ENCODE data around the gene PCIF1.

Gene PCIF1

DNA sequence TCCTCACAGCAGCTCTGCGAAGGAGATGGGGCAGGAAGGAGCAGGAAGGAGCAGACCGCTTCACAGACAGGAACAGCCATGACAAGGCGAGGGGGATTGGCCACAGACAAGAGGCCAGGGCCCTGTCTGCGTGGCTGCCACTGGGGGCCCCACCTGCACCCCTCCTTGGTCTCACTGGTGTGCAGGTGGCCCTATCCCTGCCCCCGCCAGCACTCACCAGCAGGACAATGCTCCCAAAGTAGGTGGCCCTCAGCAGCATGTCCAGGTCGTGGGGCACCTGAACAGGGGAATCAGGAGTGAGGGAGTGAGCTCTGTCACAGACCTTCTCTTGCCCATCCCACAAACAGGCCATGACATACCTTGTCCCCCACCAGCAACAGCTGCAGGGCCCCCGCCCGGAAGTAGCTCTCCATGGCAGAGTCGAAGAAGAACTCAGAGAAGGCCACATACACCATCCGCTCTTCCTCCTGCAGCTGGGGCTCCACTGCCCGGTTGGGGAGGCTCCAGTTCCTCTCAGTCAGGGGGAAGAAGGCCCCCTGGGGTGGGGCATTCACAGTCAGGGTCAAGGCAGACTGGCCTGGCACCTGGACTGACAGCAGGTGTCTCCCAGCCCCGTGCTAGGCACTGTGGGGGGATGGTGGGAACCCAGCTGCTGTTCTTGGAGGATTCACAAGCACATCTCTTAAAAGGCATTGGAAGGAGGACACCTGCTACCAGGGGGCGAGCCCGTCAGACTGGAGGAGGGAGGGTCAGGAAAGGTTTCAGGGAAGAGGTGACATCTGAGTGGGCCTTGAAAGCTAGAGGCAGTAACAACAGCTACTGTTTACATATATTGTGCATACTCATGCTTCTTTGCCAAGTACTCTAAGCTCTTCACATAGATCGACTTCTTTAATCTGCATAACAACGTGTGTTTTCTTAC lies 29.6 kb upstream of the PCIF1 start:
- no peak for DNase-seq

DNA sequence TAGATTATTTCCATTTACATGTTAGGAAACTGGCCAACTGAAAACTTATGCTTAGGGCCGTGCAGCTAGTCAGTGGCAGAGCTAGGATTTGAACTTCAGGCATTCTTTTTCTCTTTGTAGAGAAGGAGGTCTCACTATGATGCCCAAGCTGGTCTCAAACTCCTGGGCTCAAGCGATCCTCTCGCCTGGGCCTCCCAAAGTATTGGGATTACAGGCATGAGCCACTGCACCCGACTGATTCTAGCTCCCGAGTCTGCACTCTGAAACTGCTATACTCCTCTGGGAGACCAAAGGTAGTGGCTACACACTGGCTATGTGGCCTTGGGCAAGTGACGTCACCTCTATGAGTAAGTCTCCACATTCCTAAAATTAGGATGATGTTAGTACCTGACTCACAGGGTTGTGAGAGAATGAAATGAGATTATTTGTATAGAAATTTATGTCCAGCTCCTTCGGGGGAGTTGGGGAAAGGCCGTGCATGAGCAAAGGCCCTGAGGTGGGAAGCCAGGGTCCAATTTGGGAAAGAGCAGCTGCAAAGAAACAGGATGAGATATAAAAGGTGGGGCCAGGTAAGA lies 28.9 kb upstream of the PCIF1 start:
- DNase-seq, result no peak

DNA sequence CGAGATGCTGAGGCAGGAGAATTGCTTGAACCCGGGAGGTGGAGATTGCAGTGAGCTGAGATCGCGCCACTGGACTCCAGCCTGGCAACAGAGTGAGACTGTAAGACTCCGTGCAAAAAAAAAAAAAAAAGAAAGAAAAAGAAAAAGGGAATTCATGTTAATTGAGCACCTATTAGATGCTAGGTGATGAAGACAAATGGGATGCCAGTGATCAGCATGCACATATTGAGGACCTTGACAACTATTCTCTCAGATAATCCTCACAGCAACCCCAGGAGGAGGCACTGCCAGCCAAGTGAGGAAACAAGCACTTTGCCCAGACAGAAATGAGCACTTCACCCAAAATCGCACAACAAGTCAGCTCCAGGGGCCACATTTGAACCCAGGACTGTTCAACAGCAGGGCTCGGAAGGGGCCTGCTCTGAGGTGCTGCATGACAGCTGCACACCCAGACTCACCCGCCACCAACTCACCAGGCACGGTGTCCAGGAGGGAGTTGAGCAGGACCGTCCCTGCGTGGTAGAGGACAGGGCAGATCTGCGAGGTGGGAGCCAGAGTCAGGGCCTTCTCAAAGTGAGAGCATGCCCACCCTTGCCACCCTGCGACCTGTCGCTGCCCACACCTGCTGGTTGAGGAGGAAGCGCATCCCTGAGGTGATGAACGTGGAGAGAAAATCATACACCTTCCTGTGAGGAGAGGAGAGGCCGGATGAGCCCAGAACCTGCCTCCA lies 27.1 kb upstream of the PCIF1 start:
- DNase-seq, result no peak

DNA sequence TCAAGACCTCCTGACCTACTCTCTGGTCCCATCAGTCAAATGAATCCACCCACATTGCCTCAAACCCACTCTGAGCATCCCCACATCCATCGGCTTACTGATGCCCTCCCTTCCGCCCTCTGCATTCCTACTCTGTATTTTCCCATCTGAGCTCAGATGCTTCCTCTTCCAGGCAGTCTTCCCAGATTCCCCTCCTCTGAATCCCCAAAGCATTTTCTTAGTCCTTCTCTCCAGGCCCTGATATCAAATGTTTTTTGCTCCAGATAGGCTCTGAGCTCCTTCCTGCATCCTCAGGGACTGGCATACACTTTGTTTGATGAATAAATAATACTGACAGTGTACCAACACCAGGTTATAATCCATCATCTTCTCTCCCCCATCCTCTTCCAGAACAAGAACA lies 26.4 kb upstream of the PCIF1 start:
- DNase-seq, result no peak

DNA sequence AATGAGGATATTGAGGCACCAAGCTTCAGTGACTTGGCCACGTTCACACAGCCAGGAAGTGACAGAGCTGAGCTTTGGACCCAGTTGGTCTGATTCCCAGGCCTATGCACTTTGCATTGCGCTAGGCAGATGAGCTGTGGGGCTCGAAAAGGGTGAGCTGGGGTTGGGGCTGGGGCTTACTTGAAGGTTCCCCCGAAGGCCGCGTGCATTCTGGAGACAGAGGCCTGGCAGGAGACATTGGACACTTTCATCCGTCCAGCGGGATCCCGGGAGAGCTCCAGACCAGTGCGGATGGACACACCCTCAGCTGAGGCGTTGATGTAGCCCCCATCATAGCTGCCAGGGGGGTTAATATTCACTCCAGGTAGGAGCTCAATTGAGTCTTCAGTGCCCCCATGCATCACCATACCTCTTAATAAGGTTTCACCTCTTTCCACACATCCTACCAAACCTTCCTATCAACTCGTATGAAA lies 25.1 kb upstream of the PCIF1 start:
- DNase-seq, result no peak

DNA sequence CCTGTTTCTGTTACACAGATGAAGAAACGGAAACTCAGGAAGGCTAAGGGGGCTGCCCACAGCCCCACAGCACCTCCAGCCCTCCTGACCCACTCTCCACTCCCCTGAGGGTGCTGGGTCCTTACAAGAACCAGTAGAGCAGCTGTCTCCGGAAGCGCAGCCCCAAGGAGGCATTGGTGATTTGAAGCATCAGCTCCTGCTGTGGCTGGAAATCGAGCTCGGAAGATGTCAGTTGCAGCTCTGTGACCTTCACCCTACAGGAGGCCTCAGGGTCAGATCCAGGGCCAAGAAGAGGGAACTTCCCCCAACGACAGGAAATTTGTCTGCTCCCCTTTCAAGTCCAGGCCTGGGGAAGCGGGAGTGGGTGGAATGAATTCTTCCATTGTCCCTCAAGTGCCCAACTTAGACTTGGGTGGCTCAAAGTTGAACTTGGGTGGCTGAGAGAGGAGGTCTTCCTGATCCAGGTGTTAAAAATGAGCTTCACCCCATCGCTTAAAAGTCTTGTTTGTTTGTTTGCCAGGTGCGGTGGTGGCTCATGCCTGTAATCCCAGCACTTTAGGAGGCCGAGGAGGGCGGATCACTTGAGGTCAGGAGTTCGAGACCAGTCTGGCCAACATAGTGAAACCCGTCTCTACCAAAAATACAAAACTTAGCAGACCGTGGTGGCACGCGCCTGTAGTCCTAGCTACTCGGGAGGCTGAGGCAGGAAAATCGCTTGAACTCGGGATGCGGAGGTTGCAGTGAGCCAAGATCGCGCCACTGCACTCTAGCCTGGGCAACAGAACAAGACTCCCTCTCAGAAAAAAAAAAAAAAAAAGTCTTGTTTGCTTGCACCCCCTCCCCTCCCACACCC lies 24.4 kb upstream of the PCIF1 start:
- DNase-seq, result no peak

DNA sequence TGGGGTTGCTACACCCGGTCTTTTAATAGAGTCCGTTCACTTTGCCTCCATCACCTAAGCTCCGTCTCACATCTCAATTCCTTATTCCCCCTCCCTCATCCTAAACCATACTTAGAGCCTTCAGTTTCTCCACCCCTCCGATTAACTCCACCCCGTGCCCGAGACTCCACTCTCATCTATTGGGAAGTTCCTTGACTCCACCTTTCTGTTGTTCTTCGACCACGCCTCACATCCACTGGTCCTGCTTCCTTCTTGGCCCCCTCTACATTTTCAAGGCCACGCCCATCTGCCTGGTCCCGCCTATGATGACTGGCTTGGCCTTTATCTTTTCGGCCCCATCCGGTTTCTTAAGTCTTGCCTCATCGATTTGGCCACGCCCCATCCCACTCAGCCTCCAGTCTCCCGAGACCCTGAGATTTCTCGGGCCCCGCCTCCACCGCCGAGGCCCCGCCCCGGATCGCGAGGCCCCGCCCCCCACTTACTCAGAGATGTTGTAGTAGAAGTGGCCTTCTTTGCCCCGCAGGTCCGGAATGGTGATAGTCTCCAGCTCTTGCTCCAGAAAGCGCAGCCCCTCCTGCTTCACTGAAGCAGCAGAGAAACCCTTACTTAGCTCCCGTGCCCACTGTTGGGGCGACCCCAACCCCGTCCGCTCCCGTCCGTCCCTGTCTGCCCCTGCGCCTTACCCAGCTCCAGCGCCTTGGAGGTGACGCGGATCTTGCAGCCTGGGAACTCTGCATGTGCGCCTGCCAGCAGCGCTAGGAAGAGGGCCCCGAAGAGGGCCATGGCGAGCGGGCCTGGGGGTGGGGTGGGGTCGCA lies 23.6 kb upstream of the PCIF1 start:
- DNase-seq, result peak; percentile 93

DNA sequence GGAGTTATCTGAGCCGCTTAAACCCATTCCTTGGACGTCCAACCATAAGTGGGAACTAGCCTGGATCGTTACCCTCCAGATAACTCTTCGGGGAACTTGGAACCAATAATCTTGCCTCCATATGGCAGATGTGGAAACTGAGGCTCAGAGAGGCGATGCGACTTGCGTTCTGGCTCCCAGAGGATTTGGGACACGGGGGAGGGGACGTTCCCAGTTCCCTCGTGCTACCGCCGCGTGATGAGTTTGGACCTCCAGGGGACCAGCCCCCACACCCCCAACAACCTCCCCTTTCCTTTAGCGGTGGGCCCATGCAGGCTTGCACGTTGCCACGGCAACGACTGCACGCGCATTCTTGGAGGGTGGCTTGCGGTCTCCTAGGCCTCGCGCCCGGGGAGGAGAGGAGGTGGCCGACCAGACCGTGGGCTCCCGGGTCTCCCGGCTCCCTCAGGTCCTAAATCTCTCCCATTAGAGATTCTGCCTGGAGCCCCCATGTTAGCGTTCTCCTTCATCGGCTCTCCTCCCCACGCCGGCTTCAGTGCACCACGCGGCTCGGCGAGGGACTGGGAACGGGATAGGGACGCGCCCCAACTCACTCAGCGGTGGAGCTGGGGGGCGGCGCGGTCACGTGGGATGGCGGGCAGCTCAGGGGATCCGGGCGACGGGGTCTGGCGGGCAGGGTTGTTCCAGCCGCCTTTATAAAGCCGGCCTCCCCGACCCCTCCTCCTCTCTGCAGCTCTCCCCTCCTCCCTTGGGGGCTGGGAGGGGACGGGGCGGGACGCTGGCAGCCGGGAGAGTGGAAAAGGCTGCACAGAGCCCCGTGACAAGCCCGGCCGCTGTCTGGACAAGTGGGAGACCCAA lies 22.8 kb upstream of the PCIF1 start, which contains the start of gene PLTP:
Gene PLTP, minus strand, starts transcription at position 670 of the 858 bp plus-strand sequence. CDS start 703 bp downstream, outside the sequence.
- peak; percentile 80 for DNase-seq

DNA sequence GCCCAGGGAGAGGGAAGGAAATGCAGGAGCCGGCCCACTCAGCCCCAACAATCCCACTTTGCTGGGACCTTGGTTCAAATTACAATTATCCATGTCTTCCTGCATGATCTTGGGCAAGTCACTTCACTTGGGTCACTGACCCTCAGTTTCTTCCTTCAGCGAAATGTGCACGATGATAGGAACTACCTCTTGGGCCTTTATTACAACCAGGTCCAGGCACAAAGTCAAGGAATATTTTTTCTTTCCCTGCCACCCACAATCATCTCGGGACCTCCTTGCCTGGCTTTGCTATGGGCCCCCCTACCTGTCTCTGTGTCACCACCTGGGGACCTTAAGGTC lies 22.2 kb upstream of the PCIF1 start:
- DNase-seq, result no peak

DNA sequence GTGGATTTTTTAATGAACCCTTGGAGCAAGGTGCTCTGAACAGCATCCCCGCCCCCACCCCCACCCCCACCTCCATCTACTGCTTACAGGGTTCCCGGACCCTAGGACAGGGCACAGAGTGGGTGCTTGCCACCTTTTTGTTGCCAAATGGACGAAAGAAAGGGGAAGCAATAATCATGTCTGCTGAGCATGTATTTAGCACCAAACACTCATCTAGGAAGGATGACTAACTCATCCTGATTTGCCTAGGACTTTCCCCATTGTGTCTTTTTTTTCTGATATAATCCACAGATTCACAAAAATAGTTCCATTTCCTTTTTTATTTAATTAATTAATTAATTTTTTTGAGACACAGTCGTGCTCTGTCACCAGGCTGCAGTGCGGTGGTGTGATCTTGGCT lies 21.4 kb upstream of the PCIF1 start:
- no peak for DNase-seq

DNA sequence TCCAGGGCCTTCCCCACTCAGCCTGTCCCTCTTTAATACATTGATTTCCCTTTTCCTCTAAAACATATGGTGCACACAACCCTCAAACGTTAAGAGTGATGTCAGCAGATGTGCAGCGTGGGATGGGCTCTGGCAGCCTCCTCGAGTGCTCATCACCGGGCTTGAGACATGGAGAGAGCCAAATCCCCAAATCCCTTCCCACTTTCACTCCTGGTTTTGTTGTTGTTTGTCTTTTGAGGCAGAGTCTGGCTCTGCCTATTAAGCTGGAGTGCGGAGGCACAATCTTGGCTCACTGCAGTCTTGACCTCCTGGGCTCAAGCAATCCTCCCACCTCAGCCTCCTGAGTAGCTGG lies 16.7 kb upstream of the PCIF1 start:
- DNase-seq, result peak; percentile 68

DNA sequence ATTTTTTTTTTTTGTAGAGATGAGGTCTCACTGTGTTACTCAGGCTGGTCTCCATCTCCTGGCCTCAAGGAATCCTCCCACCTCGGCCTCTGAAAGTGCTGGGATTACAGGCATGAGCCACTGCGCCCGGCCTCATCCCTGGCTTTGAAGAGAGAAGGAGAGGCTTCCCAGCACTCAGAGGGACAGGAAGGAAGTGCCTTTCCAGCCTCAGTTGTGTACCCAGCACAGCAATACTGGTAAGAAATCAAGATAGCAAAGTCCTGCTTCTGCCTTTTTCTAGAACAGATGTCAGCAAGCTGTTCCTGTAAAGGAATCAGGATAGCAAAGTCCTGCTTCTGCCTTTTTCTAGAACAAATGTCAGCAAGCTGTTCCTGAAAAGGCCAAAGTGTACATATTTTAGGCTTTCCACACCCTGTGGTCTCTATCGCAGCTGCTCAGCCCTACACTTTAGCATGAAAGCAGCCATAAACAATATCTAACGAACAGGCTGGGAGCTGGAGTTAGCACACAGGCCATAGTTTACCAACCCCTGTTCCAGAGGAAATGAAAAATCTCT lies 16.2 kb upstream of the PCIF1 start:
- no peak for DNase-seq

DNA sequence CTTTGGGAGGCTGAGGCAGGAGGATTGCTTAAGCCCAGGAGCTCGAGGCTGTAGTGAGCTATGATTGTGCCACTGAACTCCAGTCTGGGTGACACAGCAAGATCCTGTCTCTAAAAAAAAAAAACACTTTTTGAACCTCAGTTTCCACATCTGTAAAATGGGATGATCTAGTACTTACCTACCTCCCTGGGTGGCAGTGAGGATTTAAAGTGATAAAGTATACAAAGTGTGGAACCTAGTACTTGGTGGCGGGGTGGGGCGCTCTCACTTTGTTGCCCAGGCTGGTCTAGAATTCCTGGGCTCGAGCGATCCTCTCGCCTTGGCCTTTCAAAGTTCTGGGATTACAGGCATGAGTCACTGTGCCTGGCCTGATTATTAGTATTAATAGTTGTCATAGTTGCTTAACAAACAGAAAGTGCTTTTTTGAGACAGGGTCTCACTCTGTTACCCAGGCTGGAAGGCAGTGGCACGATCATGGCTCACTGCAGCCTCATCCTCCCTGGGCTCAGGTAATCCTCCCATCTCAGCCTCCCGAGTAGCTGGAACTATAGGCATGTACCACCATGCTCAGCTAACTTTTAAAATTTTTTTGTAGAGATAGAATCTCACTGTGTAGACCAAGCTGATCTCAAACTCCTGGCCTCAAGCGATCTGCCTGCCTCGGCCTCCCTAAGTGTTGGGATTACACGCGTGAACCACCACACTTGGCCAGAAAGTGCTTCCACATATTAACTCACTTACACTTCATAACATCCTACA lies 15.5 kb upstream of the PCIF1 start:
- DNase-seq, result no peak

DNA sequence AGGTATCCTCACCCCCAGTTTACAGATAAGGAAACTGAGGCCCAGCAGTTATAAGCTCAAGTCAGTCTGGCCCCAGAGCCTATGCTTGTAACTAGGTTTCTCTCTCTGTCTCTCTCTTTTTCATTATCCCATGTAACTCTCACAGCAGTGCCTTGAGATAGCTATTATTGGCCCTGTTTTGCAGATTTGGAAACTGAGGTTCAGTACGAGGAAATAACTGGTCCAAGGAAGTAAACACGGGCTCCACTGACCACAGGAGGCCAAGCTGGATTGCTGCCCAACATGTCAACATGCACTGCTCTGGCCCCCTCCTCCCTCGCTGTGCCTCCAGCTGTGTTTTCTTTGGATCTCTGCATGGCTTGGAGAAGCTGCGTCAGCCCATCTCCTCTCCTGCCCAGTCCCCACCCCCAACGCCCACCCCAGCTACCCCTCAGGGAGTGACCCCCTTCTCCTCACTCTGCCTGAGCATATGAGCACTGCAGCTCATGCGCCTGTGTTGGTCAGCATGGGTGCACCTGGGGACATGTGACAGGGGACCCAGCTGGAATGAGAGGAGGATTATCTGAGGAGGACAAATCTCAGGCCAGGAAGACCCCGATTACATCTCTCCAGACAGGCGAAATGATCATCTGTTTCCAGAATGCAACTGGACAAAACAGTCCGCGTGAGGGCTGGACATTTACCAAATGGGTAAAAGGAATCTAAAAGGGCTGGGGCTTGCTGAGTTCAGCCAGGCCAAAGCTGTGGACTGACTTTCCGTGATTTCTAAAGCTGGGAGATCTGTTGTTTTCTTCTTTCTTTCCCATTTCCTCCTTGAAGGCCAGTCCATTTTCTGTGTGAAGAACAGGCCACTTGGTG lies 14.7 kb upstream of the PCIF1 start:
- peak; percentile 64 for DNase-seq

DNA sequence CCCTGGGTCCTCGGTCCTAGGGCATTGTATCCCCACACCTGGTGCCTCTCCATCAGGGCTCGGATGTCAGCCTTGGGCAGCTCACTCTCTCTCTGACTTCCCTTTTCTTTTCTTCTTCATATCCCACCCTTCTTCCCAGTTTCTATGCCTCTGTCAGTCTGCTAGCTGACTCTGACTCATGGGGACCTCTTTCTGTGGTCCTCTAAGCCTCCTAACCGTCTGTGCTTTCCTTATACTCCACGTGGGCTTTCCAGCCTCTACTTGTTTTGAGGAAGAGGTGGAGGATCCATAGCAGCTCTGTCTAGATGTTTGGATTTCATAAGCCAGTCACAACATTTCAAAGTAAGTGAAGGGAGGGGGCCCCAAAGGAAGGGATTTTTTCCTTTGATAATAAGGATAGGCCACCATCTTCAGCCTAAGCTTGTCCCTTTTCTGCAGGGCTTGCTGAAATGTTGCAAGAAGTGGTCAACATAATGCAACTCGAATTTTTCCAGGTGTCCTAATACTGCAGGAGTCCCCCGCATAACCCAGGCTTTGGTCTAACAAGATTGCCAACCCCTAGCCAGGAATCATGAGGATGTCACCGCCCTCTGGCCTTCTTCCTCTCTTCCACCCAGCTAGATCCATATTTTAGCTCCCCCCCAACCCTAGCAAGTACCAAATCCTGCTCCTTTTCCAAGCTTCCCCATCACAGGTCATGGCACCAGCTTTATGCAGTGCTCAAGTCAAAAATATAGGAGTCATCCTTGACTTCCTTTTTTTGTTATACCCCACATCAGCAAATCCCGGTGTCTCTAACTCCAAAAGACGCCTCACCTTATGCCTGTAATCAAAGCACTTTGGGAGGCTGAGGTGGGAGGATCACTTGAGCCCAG lies 13.8 kb upstream of the PCIF1 start:
- DNase-seq, result no peak

DNA sequence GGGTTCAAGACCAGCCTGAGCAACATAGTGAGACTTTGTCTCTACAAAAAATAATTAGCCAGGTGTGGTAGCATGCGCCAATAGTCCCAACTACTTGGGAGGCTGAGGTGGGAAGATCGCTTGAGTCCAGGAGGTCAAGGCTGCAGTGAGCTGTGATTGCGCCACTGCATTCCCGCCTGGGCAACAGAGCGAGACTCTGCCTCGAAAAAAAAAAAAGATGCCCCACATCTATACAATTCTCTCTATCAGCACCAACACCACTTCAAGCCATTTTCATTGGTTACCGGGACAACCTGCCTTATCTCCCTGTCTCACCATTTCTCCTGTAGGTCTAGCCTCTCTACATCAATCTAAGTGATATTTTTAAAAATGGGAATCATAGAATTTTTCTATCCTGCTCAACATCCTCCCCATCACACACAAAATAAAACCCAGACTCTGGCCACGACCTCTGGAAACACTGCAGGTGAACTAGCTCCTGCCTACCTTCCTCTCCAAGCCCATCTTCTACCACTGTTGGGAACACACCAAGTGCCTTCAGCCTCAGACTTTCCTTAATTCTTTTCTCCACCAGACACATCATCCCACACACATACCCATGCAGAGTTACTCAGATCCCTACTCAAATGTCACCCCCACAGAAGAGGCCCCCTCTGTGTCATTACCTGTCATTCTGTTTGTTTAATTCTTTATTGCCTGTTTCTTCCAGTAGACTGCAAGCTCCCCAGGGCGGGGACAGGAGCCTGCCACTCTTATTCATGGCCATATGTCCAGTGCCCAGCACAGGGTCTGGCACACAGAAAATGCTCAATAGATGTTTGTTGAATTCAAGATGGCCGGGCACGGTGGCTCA lies 12.9 kb upstream of the PCIF1 start:
- DNase-seq, result no peak

Data from right forelimb (tissue), 1 donor.